Measurements from ENCODE around the gene ARFRP1.

DNA sequence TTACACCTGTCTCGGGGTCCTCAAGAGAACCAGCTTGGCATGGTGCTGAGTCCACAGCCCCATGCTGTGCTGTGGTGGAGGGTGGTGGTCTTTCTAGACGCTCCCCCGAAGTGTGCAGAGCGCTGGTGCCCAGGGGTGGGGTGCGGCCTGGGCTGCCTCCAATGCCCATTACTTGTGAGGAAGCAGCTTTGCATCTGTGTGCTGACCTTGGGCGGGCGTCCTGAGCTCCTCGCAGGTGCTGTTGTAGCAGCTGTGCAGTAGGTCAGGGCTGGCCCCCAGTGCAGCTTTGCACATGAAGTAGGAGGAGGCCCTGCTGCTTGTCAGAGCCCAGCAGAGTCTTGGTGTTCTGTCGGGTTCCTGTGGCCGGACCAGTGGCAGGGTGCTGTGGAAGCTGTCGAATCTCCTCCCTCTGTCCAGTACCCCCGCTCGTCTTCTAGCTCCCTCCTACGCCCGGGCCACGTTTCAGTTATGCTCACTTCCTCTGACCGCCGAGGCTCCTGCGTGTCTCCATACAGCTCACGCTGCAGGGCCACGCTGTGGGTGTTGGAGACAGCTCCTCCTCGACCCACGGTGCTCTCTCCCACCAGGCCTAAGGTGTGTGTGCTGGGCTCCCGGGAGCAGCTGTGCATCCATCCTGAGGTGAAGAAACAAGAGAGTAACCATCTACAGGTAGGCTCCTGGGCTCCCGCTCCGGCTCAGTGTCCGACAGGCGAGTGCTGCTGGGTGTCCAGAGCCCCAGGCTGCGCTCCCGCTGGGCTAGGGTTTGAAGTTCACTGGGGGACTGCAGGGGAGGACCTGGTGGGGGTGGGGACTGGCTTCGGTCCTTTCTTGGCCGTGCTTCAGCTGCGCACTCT lies 45.6 kb downstream of the ARFRP1 start:
- TF ChIP-seq TAF1 (IDR thresholded peaks at IDR 0.05; ENCODE audit: borderline replicate concordance, insufficient read depth, low read length) (no peak), POLR2AphosphoS5 (IDR thresholded peaks at IDR 0.05; ENCODE audit: low read depth, low read length) (no peak), SIN3A (IDR thresholded peaks at IDR 0.05; ENCODE audit: borderline replicate concordance, insufficient read depth, low read length) (no peak)
- TF ChIP-seq, protein P1, sequence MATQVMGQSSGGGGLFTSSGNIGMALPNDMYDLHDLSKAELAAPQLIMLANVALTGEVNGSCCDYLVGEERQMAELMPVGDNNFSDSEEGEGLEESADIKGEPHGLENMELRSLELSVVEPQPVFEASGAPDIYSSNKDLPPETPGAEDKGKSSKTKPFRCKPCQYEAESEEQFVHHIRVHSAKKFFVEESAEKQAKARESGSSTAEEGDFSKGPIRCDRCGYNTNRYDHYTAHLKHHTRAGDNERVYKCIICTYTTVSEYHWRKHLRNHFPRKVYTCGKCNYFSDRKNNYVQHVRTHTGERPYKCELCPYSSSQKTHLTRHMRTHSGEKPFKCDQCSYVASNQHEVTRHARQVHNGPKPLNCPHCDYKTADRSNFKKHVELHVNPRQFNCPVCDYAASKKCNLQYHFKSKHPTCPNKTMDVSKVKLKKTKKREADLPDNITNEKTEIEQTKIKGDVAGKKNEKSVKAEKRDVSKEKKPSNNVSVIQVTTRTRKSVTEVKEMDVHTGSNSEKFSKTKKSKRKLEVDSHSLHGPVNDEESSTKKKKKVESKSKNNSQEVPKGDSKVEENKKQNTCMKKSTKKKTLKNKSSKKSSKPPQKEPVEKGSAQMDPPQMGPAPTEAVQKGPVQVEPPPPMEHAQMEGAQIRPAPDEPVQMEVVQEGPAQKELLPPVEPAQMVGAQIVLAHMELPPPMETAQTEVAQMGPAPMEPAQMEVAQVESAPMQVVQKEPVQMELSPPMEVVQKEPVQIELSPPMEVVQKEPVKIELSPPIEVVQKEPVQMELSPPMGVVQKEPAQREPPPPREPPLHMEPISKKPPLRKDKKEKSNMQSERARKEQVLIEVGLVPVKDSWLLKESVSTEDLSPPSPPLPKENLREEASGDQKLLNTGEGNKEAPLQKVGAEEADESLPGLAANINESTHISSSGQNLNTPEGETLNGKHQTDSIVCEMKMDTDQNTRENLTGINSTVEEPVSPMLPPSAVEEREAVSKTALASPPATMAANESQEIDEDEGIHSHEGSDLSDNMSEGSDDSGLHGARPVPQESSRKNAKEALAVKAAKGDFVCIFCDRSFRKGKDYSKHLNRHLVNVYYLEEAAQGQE (IDR thresholded peaks at IDR 0.05; ENCODE audit: insufficient read depth in 1 of 2, low read depth in 2 of 2, low read length in 2 of 2): no peak
